HFF-Myc (cell line): Measurements from ENCODE around the gene STX10.

ENCODE experiments used
- DNase-seq: peaks from one replicate; pipeline ENCODE4 v3.0.0-alpha.2; 2011; ENCODE audit warnings: low read depth; ENCODE audit errors: extremely low read depth
- H3K4me3 ChIP-seq: replicated peaks from 2 replicates; pipeline ENCODE4 v1.5.1; 2011; ENCODE audit warnings: low read depth, mild to moderate bottlenecking, control low read depth, low read length
- CTCF ChIP-seq: IDR thresholded peaks from 2 replicates; pipeline ENCODE4 v1.5.1; 2012; ENCODE audit warnings: mild to moderate bottlenecking, low read depth, low read length, control low read depth; ENCODE audit errors: missing control alignments

STX10 gene

GRCh38 chr19:13146763-13147563, 3.2 kb downstream of the STX10 start:
- 0 out of 2 replicates have a peak overlapping the region, but pooled peaks have one; percentile 8 for H3K4me3 ChIP-seq
- peak; percentile 96 for DNase-seq
- no peak for TF ChIP-seq CTCF

- no peak for DNase-seq
- no peak overlapping the region for H3K4me3 ChIP-seq
- TF ChIP-seq CTCF: no peak
Measured at GRCh38 chr19:13139633-13140311, 10.4 kb downstream of the STX10 start.

GRCh38 chr19:13138916-13139198, 11.3 kb downstream of the STX10 start:
- no peak for TF ChIP-seq CTCF
- no peak overlapping the region for H3K4me3 ChIP-seq
- DNase-seq: no peak

- no peak for DNase-seq
- no peak for TF ChIP-seq CTCF
Measured at GRCh38 chr19:13138171-13138915, 11.8 kb downstream of the STX10 start.

GRCh38 chr19:13137290-13137794, 12.8 kb downstream of the STX10 start:
- no peak for DNase-seq
- no peak for TF ChIP-seq CTCF
- no peak overlapping the region for H3K4me3 ChIP-seq

More at GRCh38 chr19:13138171-13138915, 11.8 kb downstream of the STX10 start:
- no peak overlapping the region for H3K4me3 ChIP-seq

- no peak overlapping the region for H3K4me3 ChIP-seq
- no peak for DNase-seq
- TF ChIP-seq CTCF: no peak
Measured at GRCh38 chr19:13135068-13136062, 14.8 kb downstream of the STX10 start.
